Activated naive CD4-positive, alpha-beta T cell (primary cell): ENCODE measurements around the gene WDR55.
"Not testable (repeated sequence)": the region's sequence is repeated elsewhere in the genome, so short reads cannot be mapped to it uniquely, and the experiment has no call there.

ENCODE experiments used
- DNase-seq, 4 experiments: peaks; one replicate each; lab custom pipeline; 2025; lab: John Stamatoyannopoulos, UW

Gene WDR55

GRCh38 chr5:140664359-140665119, at the start of gene WDR55:
Gene WDR55 (plus strand): TSS chr5:140664904. CDS start chr5:140664913, 9 bp downstream.
- peak; percentile 84 to 95 (median 90) for DNase-seq

GRCh38 chr5:140622301-140622700, 42.4 kb upstream of the WDR55 start:
- DNase-seq = no peak

GRCh38 chr5:140623061-140623460, 41.6 kb upstream of the WDR55 start:
- DNase-seq = not testable (repeated sequence)

GRCh38 chr5:140624886-140625285, 39.8 kb upstream of the WDR55 start:
- not testable (repeated sequence) for DNase-seq

GRCh38 chr5:140627972-140628371, 36.7 kb upstream of the WDR55 start:
- no peak for DNase-seq

GRCh38 chr5:140628711-140629110, 36.0 kb upstream of the WDR55 start:
- no peak for DNase-seq

GRCh38 chr5:140630292-140631035, 34.2 kb upstream of the WDR55 start:
- no peak for DNase-seq

GRCh38 chr5:140631036-140631417, 33.7 kb upstream of the WDR55 start:
- DNase-seq = no peak

- DNase-seq = peak in 1 of 4 experiments; percentile 41
Measured at GRCh38 chr5:140631831-140632365, 32.8 kb upstream of the WDR55 start.

- peak in 3 of 4 experiments; percentile 18 to 42 (median 34) for DNase-seq
Measured at GRCh38 chr5:140632366-140633020, 32.2 kb upstream of the WDR55 start.

GRCh38 chr5:140633021-140633471, 31.7 kb upstream of the WDR55 start, which contains the start of gene CD14:
Gene CD14 (minus strand): TSS chr5:140633175. CDS start chr5:140633071, 104 bp downstream.
- no peak for DNase-seq

GRCh38 chr5:140633501-140633900, 31.2 kb upstream of the WDR55 start:
- DNase-seq = no peak

- no peak for DNase-seq
Measured at GRCh38 chr5:140634103-140634502, 30.6 kb upstream of the WDR55 start.

- DNase-seq = no peak
Measured at GRCh38 chr5:140635291-140636257, 29.1 kb upstream of the WDR55 start.

GRCh38 chr5:140637371-140638100, 27.2 kb upstream of the WDR55 start:
- DNase-seq = no peak

- not testable (repeated sequence) for DNase-seq
Measured at GRCh38 chr5:140638898-140639147, 25.9 kb upstream of the WDR55 start.

- peak; percentile 76 to 96 (median 90) for DNase-seq
Measured at GRCh38 chr5:140639148-140639981, 25.3 kb upstream of the WDR55 start, which contains the start of gene TMCO6. Gene TMCO6 (plus strand): TSS chr5:140639451. CDS start chr5:140639528, 77 bp downstream.

- no peak for DNase-seq
Measured at GRCh38 chr5:140641716-140642115, 23.0 kb upstream of the WDR55 start.

GRCh38 chr5:140642718-140643117, 22.0 kb upstream of the WDR55 start:
- no peak for DNase-seq

GRCh38 chr5:140647042-140647419, 17.7 kb upstream of the WDR55 start:
- DNase-seq = no peak
